ENCODE measurements around the gene STX7.

Gene STX7

GRCh38 chr6:132399376-132400074 is 113.4 kb downstream of the STX7 start (continued):
- peak; percentile 98 for TF ChIP-seq PRDM6 (tag by site-specific recombination; IDR thresholded peaks at IDR 0.05)
- TF ChIP-seq, protein P1, sequence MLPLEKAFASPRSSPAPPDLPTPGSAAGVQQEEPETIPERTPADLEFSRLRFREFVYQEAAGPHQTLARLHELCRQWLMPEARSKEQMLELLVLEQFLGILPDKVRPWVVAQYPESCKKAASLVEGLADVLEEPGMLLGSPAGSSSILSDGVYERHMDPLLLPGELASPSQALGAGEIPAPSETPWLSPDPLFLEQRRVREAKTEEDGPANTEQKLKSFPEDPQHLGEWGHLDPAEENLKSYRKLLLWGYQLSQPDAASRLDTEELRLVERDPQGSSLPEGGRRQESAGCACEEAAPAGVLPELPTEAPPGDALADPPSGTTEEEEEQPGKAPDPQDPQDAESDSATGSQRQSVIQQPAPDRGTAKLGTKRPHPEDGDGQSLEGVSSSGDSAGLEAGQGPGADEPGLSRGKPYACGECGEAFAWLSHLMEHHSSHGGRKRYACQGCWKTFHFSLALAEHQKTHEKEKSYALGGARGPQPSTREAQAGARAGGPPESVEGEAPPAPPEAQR (tag by site-specific recombination; IDR thresholded peaks at IDR 0.05) = no peak
